Measurements from ENCODE around the gene PDXK.

Gene PDXK

GRCh38 chr21:43726686-43727518, 8.0 kb downstream of the PDXK start:
- DNase-seq: no peak

GRCh38 chr21:43727519-43728153, 8.7 kb downstream of the PDXK start:
- DNase-seq: no peak

GRCh38 chr21:43728154-43728466, 9.2 kb downstream of the PDXK start:
- no peak for DNase-seq

- peak; percentile 53 for DNase-seq
Measured at GRCh38 chr21:43728467-43729390, 9.8 kb downstream of the PDXK start.

GRCh38 chr21:43731476-43731875, 12.5 kb downstream of the PDXK start:
- DNase-seq: no peak

GRCh38 chr21:43731891-43732711, 13.2 kb downstream of the PDXK start:
- DNase-seq: no peak

GRCh38 chr21:43733060-43733459, 14.1 kb downstream of the PDXK start:
- DNase-seq: no peak

- no peak for DNase-seq
Measured at GRCh38 chr21:43733529-43734071, 14.7 kb downstream of the PDXK start.

- DNase-seq: no peak
Measured at GRCh38 chr21:43734131-43734927, 15.4 kb downstream of the PDXK start.

GRCh38 chr21:43734928-43735229, 15.9 kb downstream of the PDXK start:
- DNase-seq: no peak

- no peak for DNase-seq
Measured at GRCh38 chr21:43735236-43736091, 16.5 kb downstream of the PDXK start.

- no peak for DNase-seq
Measured at GRCh38 chr21:43736224-43736883, 17.4 kb downstream of the PDXK start.

GRCh38 chr21:43737158-43737950, 18.4 kb downstream of the PDXK start:
- no peak for DNase-seq

GRCh38 chr21:43739621-43740435, 20.9 kb downstream of the PDXK start:
- DNase-seq: no peak

GRCh38 chr21:43740497-43741156, 21.7 kb downstream of the PDXK start:
- no peak for DNase-seq

GRCh38 chr21:43741423-43742096, 22.6 kb downstream of the PDXK start:
- DNase-seq: no peak

- no peak for DNase-seq
Measured at GRCh38 chr21:43743947-43744346, 25.0 kb downstream of the PDXK start.
